Measurements from ENCODE around the gene ACTL8. TPM values are rescaled to one million over a fixed set of nuclear protein-coding genes. Genes with fewer than 3 reads are reported as not detected.

The ACTL8 gene
- total and polyA plus RNA-seq, 7 experiments from 2014 or later = not detected

DNA sequence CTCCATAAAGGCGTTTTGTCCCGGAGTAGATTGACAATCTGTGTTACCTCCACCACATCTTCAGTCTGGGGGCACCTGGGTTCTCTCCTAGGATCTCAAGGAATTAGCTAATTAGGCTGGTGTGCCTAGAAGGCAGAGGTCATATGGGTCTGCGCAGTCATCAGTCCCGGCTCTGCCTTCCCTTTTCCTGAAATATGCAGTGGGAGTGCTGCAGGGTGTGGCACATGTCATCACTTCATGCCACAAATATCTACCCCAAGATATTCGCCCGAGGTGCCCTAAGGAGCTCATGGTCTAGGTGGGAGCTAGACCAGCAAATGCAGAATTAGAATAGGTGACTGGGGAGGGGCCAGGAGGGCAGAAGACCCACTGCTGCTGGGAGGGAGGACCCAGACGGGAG, 42.9 kb downstream of the ACTL8 start:
- Mint-ChIP-seq H3K4me3 (no peak overlapping the region), H3K36me3 (no peaks in the 10 kb centered on the region), H3K27me3 (peaks cover 7 to 30% (median 25%) of the 10 kb centered on the region in 5 donors), H3K9me3 (peaks cover 0 to 6% (median 0%) of the 10 kb centered on the region in 11 donors), H3K4me1 (peaks cover 0 to 7% (median 0%) of the 10 kb centered on the region in 7 donors), H3K27ac (no peak overlapping the region)
- Histone ChIP-seq H3K27me3 (ENCODE audit: control insufficient read depth in 2 of 2, insufficient read depth in 2 of 2, low read length in 2 of 2) (no peaks in the 10 kb centered on the region), H3K9me3 (ENCODE audit: control insufficient read depth in 2 of 3, low read length in 3 of 3) (no peaks in the 10 kb centered on the region), H3K27ac (ENCODE audit: low read depth, low read length) (no peak overlapping the region), H3K4me1 (ENCODE audit: control insufficient read depth in 2 of 2, insufficient read depth in 2 of 2, low read length in 2 of 2) (no peaks in the 10 kb centered on the region), H3K36me3 (ENCODE audit: control insufficient read depth in 2 of 3, insufficient read depth in 3 of 3, low read length in 3 of 3) (no peaks in the 10 kb centered on the region), H3K4me3 (ENCODE audit: low read length) (no peak overlapping the region)
- DNase-seq (no peak), ATAC-seq (no peak)
- CTCF ChIA-PET = no interaction called here
- intact Hi-C loops (cut with micrococcal nuclease) = no loop called here
- POLR2A ChIA-PET = no interaction called here

- H3K27me3 Mint-ChIP-seq = peaks cover 7 to 34% (median 24%) of the 10 kb centered on the region in 5 donors
- H3K9me3 Mint-ChIP-seq = peaks cover 0 to 6% (median 0%) of the 10 kb centered on the region in 11 donors
- Histone ChIP-seq H3K4me3 (ENCODE audit: low read length) (no peak overlapping the region), H3K4me1 (ENCODE audit: control insufficient read depth in 2 of 2, insufficient read depth in 2 of 2, low read length in 2 of 2) (no peaks in the 10 kb centered on the region), H3K27me3 (ENCODE audit: control insufficient read depth in 2 of 2, insufficient read depth in 2 of 2, low read length in 2 of 2) (no peaks in the 10 kb centered on the region), H3K9me3 (ENCODE audit: control insufficient read depth in 2 of 3, low read length in 3 of 3) (no peaks in the 10 kb centered on the region), H3K27ac (ENCODE audit: low read depth, low read length) (no peak overlapping the region), H3K36me3 (ENCODE audit: control insufficient read depth in 2 of 3, insufficient read depth in 3 of 3, low read length in 3 of 3) (no peaks in the 10 kb centered on the region)
- peaks cover 0 to 7% (median 0%) of the 10 kb centered on the region in 7 donors for H3K4me1 Mint-ChIP-seq
- intact Hi-C loops (cut with micrococcal nuclease) = no loop called here
- POLR2A ChIA-PET = no interaction called here
- CTCF ChIA-PET = no interaction called here
- H3K36me3 Mint-ChIP-seq = no peaks in the 10 kb centered on the region
- no peak overlapping the region for H3K4me3 Mint-ChIP-seq
- no peak for DNase-seq
- H3K27ac Mint-ChIP-seq = no peak overlapping the region
- ATAC-seq = no peak
These were observed 43.8 kb downstream of the ACTL8 start for GRCh38 chr1:17798799-17799382.

- H3K36me3 Mint-ChIP-seq = no peaks in the 10 kb centered on the region
- no peak overlapping the region for H3K4me3 ChIP-seq (ENCODE audit: low read length)
- intact Hi-C loops (cut with micrococcal nuclease) = no loop called here
- H3K27me3 Mint-ChIP-seq = peaks cover 7 to 36% (median 20%) of the 10 kb centered on the region in 5 donors
- no peak for ATAC-seq
- H3K9me3 ChIP-seq (ENCODE audit: control insufficient read depth in 2 of 3, low read length in 3 of 3) = no peaks in the 10 kb centered on the region
- no peaks in the 10 kb centered on the region for H3K27me3 ChIP-seq (ENCODE audit: control insufficient read depth in 2 of 2, insufficient read depth in 2 of 2, low read length in 2 of 2)
- DNase-seq = no peak
- H3K4me3 Mint-ChIP-seq = no peak overlapping the region
- H3K27ac Mint-ChIP-seq = no peak overlapping the region
- no peak overlapping the region for H3K27ac ChIP-seq (ENCODE audit: low read depth, low read length)
- ChIA-PET CTCF (no interaction called here), POLR2A (no interaction called here)
- no peaks in the 10 kb centered on the region for H3K4me1 ChIP-seq (ENCODE audit: control insufficient read depth in 2 of 2, insufficient read depth in 2 of 2, low read length in 2 of 2)
- H3K9me3 Mint-ChIP-seq = peaks cover 0 to 6% (median 0%) of the 10 kb centered on the region in 11 donors
- H3K4me1 Mint-ChIP-seq = peaks cover 0 to 7% (median 0%) of the 10 kb centered on the region in 7 donors
- H3K36me3 ChIP-seq (ENCODE audit: control insufficient read depth in 2 of 3, insufficient read depth in 3 of 3, low read length in 3 of 3) = no peaks in the 10 kb centered on the region
These were observed 44.5 kb downstream of the ACTL8 start for GRCh38 chr1:17799642-17800041.

GRCh38 chr1:17802164-17802563, 47.0 kb downstream of the ACTL8 start:
- no peaks in the 10 kb centered on the region for H3K27me3 ChIP-seq (ENCODE audit: control insufficient read depth in 2 of 2, insufficient read depth in 2 of 2, low read length in 2 of 2)

GRCh38 chr1:17802945-17803344, 47.8 kb downstream of the ACTL8 start:
- H3K9me3 Mint-ChIP-seq = peaks cover 0 to 8% (median 0%) of the 10 kb centered on the region in 11 donors
- intact Hi-C loops (cut with micrococcal nuclease) = no loop called here
- Histone ChIP-seq H3K9me3 (ENCODE audit: control insufficient read depth in 2 of 3, low read length in 3 of 3) (no peaks in the 10 kb centered on the region), H3K36me3 (ENCODE audit: control insufficient read depth in 2 of 3, insufficient read depth in 3 of 3, low read length in 3 of 3) (no peaks in the 10 kb centered on the region), H3K27ac (ENCODE audit: low read depth, low read length) (no peak overlapping the region), H3K4me3 (ENCODE audit: low read length) (no peak overlapping the region), H3K27me3 (ENCODE audit: control insufficient read depth in 2 of 2, insufficient read depth in 2 of 2, low read length in 2 of 2) (no peaks in the 10 kb centered on the region), H3K4me1 (ENCODE audit: control insufficient read depth in 2 of 2, insufficient read depth in 2 of 2, low read length in 2 of 2) (no peaks in the 10 kb centered on the region)
- ATAC-seq = no peak
- ChIA-PET CTCF (no interaction called here), POLR2A (no interaction called here)
- H3K27me3 Mint-ChIP-seq = peaks cover 7 to 43% (median 29%) of the 10 kb centered on the region in 5 donors
- DNase-seq = no peak
- peaks cover 0 to 2% (median 0%) of the 10 kb centered on the region in 7 donors for H3K4me1 Mint-ChIP-seq
- H3K27ac Mint-ChIP-seq = no peak overlapping the region
- H3K4me3 Mint-ChIP-seq = no peak overlapping the region
- H3K36me3 Mint-ChIP-seq = no peaks in the 10 kb centered on the region

More at GRCh38 chr1:17802164-17802563, 47.0 kb downstream of the ACTL8 start:
- H3K27ac Mint-ChIP-seq = no peak overlapping the region
- H3K27me3 Mint-ChIP-seq = peaks cover 7 to 45% (median 27%) of the 10 kb centered on the region in 5 donors
- DNase-seq = no peak
- Histone ChIP-seq H3K4me3 (ENCODE audit: low read length) (no peak overlapping the region), H3K27ac (ENCODE audit: low read depth, low read length) (no peak overlapping the region), H3K4me1 (ENCODE audit: control insufficient read depth in 2 of 2, insufficient read depth in 2 of 2, low read length in 2 of 2) (no peaks in the 10 kb centered on the region), H3K36me3 (ENCODE audit: control insufficient read depth in 2 of 3, insufficient read depth in 3 of 3, low read length in 3 of 3) (no peaks in the 10 kb centered on the region), H3K9me3 (ENCODE audit: control insufficient read depth in 2 of 3, low read length in 3 of 3) (no peaks in the 10 kb centered on the region)
- H3K36me3 Mint-ChIP-seq = no peaks in the 10 kb centered on the region
- H3K4me3 Mint-ChIP-seq = no peak overlapping the region
- ChIA-PET CTCF (no interaction called here), POLR2A (no interaction called here)
- intact Hi-C loops (cut with micrococcal nuclease) = no loop called here
- no peak for ATAC-seq
- H3K9me3 Mint-ChIP-seq = peaks cover 0 to 8% (median 0%) of the 10 kb centered on the region in 11 donors
- peaks cover 0 to 7% (median 0%) of the 10 kb centered on the region in 7 donors for H3K4me1 Mint-ChIP-seq

DNA sequence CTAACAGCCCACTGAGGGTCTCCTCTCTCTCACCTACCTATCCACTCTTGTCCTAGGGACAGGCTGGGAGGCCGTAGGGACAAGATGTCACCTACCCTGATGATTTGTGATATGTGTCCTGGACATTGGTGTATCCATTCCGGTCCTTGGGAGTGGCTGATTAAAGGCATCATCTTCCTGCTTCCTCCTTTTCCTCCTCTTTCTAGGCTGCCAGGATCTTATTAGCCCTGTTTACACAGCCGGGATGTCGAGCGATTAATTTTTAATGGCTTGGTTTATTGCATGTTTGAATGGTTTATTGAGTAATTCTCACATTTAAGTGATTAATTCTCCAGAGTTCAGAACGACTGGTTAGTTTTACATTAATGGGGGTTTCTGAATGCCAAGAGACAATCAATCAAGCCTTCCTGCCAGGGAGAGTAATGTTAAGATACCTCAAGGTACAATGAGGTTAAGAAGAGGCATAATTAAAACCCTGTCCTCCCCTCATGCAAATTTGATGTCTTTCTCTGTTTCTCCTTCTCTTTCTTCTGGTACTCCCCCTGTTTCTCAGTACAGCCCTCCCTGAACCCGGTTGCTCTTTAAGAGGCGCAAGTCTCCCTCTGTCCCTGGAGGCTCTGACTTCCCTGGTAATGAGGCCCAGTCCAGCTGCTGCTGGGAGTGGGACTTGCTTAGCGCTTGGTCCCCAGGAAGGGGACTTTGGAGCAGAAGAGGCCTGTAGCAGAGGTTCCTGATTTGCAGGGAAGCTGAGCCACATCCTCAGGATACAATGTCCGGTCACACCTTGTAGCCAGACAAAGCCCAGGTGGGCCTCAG, 50.9 kb downstream of the ACTL8 start:
- Mint-ChIP-seq H3K4me1 (no peaks in the 10 kb centered on the region), H3K36me3 (no peaks in the 10 kb centered on the region), H3K27me3 (peaks cover 0 to 31% (median 19%) of the 10 kb centered on the region in 5 donors), H3K27ac (no peak overlapping the region), H3K9me3 (peaks cover 0 to 8% (median 0%) of the 10 kb centered on the region in 11 donors), H3K4me3 (no peak overlapping the region)
- Histone ChIP-seq H3K27me3 (ENCODE audit: control insufficient read depth in 2 of 2, insufficient read depth in 2 of 2, low read length in 2 of 2) (no peaks in the 10 kb centered on the region), H3K4me3 (ENCODE audit: low read length) (no peak overlapping the region), H3K36me3 (ENCODE audit: control insufficient read depth in 2 of 3, insufficient read depth in 3 of 3, low read length in 3 of 3) (no peaks in the 10 kb centered on the region), H3K4me1 (ENCODE audit: control insufficient read depth in 2 of 2, insufficient read depth in 2 of 2, low read length in 2 of 2) (no peaks in the 10 kb centered on the region), H3K9me3 (ENCODE audit: control insufficient read depth in 2 of 3, low read length in 3 of 3) (no peaks in the 10 kb centered on the region), H3K27ac (ENCODE audit: low read depth, low read length) (no peak overlapping the region)
- ChIA-PET CTCF (no interaction called here), POLR2A (no interaction called here)
- intact Hi-C loops (cut with micrococcal nuclease) = no loop called here
- no peak for DNase-seq
- no peak for ATAC-seq

All from naive thymus-derived CD4-positive, alpha-beta T cell (primary cell).